GM18873 (cell line): ENCODE measurements around the gene TSPAN12.

Experiments
- ATAC-seq: cut with Tn5 transposase; IDR thresholded peaks from one replicate; pipeline ENCODE4 v1.9.1; 2021; ENCODE audit warnings: mild to moderate bottlenecking, moderate library complexity, moderate number of reproducible peaks; ENCODE audit not compliant: unreplicated experiment, low FRiP score

Gene TSPAN12

GRCh38 chr7:120852700-120853099, 5.2 kb downstream of the TSPAN12 start:
- ATAC-seq = no peak

DNA sequence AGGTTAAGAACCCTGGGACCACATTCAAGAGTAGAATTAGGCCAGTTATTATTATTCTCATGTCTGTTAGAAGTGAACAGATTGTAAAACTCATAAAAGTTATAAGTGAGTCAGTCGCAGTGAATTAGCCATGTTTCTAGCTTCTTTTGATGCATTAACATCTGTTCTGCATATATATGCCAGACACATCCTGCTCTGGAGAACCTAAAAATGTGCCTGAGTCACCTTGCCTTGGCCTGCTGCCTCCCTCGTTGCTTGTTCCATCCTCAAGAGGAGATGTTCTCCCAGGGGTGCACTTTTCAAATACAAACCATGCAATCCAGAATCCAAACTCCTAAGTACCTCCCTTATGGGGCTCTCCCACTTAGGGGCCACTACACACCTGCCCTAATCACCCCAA, 14.8 kb downstream of the TSPAN12 start:
- no peak for ATAC-seq

- no peak for ATAC-seq
Measured at GRCh38 chr7:120842121-120842621, 15.8 kb downstream of the TSPAN12 start.

GRCh38 chr7:120841608-120842007, 16.3 kb downstream of the TSPAN12 start:
- ATAC-seq = no peak

DNA sequence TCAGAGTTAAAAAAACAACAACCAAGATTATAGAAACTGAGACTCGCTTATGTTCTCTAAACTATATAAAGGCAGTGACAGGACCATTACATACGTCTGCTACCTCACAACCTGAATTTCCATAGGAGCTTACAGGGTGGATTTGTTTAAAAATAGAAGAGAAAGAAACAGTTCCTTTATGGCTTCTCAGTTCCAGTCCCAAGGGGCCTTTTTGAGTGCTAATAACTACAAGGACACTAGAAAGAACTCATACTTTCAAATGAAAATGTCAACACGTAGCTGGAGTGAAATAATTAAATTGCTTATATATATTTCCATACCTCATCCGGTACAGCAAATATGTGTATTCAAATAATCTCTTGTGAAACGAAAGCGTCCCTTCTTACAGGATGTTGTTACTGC, 19.7 kb downstream of the TSPAN12 start:
- ATAC-seq = peak; percentile 53

DNA sequence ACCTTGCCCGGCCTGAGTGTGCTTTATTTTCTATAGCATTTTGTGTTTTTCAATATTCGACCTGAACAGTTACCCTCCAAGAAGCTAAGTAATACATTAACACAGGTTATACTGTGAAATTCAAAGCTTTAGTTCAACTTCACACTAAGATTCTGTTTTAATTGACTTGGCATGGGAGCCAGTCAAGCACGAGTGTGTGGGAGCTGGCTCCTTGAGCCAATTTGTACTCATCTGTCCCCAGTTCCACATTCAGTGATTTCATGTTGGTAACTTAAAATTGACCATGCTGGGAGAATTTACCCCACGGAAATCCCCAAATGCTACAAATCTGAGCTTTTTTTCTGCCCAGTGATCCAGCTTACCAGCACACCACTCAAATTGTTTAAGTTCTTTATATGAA, 20.3 kb downstream of the TSPAN12 start:
- ATAC-seq = peak; percentile 43

- no peak for ATAC-seq
Measured at GRCh38 chr7:120836556-120837115, 21.3 kb downstream of the TSPAN12 start.

DNA sequence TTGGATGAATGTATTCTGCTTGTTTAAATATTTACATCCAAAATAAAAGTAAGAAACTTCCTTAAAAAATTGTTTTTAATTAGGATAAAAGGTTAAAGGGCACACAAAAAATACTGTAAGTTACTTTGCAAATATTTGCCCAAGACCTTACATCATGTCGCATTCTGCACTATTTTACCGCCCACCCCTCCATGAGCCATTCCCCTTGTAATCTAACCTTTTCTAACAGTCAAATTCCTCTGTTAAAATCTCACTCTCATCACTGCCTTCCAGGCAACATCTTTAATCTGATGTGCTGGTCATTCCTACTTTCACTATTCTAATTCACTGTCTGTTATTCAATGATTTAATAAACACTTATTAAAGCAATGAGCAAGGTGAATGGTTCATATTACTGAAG, 23.2 kb downstream of the TSPAN12 start:
- no peak for ATAC-seq

GRCh38 chr7:120833546-120833945, 24.4 kb downstream of the TSPAN12 start:
- no peak for ATAC-seq

GRCh38 chr7:120832803-120833202, 25.1 kb downstream of the TSPAN12 start:
- no peak for ATAC-seq

DNA sequence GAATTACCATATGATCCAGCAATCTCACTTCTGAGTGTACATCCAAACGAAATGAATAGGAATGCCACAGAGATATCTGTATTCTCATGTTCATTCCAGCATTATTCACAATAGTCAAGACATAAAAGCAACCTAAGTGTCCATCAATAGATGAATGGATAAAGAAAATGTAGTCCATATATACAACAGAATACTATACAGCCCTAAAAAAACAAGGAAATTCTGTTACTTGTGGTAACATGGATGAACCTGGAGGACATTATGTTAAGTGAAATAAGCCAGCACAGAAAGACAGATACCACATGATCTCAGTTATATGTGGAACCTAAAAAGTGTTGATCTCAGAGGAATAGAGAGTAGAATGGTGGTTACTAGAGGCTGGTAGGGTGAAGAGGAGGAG, 26.7 kb downstream of the TSPAN12 start:
- no peak for ATAC-seq

- no peak for ATAC-seq
Measured at GRCh38 chr7:120829487-120829886, 28.5 kb downstream of the TSPAN12 start.

GRCh38 chr7:120828528-120828927, 29.4 kb downstream of the TSPAN12 start:
- no peak for ATAC-seq

DNA sequence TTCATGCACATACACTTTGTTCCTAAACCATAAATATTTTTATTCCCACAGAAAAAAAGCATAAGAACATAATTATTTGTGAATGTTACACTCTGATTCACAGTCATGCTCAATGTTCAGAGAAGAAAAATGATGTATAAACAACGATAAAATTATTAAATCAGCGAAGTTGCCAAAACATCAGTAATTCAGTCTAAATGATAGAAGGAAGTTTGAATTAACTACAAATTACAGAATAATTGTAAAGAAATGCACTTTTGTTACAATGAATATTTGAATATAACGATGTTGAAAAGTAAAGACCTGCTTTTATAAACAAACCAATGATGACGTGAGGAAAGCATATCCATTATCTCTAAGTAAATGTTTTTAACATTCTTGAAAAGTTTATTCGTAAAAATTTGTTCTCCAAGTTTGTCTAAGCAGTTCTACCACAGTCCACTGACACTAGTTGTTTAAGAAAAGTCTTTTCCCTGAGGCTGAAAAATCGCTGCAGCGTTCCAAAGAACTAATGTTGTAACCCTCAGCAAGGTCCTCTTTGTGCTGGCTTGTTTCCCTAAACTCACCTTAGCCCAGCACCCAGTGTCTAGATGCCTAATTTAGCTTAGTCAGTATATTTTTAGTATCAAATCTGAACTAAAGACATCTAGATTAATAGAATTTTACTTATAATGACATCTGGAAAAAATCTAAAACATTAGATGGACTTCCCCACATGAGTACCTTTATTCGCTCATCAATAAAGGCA, 30.4 kb downstream of the TSPAN12 start:
- ATAC-seq = no peak

- no peak for ATAC-seq
Measured at GRCh38 chr7:120825576-120825975, 32.4 kb downstream of the TSPAN12 start.

GRCh38 chr7:120825152-120825551, 32.8 kb downstream of the TSPAN12 start:
- no peak for ATAC-seq

DNA sequence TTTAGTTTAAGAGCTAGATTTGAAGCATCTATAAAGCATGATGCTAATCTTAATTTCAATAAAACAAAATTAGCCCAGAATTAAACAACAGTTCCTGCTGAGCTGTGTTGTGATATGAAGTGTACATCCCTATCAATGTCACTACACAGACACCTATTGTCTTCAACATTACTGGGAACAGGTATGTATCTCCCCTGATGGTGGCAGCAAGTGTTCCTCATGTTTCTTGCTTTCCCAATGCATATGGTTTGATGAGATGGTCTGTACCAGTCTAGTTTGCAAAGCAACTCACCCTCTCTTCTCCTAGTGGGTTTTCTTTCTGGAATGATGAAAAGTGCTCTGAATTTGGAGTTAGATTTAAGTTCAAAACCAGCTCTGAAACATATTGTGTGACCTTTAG, 38.1 kb downstream of the TSPAN12 start:
- ATAC-seq = no peak

- no peak for ATAC-seq
Measured at GRCh38 chr7:120817851-120818250, 40.1 kb downstream of the TSPAN12 start.

DNA sequence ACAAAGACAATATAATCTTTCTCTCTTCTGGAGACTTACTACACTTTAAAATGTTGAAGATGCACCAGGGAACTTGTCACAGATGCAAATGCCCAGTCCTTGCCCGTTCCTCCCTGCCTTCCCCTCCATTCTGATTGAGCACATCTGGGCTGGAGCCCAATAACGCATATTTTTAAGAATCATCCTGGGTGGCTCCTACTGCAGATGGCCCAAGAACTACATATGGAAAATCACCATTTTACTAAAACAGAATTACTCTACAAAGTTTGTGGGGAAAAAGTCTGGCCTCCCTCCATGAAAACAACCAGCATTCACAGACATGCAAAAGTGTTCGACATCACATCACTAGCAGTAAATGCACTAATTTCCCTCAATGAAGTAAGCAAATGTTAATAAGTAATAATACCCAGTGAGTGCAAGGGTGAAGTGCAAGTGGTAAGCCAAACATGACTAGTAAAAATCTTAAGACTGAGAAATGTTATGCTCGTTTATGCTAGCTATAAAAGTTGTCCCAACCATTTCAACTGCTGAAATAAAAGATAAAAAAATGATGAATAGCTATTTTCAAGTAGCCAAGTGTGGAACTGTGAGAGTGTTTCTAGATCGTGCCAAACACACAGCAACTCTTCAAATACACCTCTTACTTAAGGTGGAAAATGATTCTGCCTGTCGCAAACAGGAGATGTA, 43.5 kb downstream of the TSPAN12 start:
- no peak for ATAC-seq

- ATAC-seq = no peak
Measured at GRCh38 chr7:120813546-120814252, 44.2 kb downstream of the TSPAN12 start.

- ATAC-seq = no peak
Measured at GRCh38 chr7:120813089-120813488, 44.9 kb downstream of the TSPAN12 start.
